ENCODE results near the gene PIK3C3. TPM values are rescaled to one million over a fixed set of nuclear protein-coding genes. Genes with fewer than 3 reads are reported as not detected.

The PIK3C3 gene
- total and polyA plus RNA-seq, 2 donors from 2014 or later, result 31.4 to 70.7 TPM

GRCh38 chr18:41965634-41966255, 10.7 kb downstream of the PIK3C3 start:
- H3K36me3 ChIP-seq (ENCODE audit: control insufficient read depth in 2 of 3, insufficient read depth in 3 of 3, low read length in 3 of 3), result peaks cover 5 to 10% (median 10%) of the 10 kb centered on the region in 3 donors
- FAIRE-seq, result no peak
- no peak for DNase-seq

GRCh38 chr18:41966943-41967342, 11.9 kb downstream of the PIK3C3 start:
- no peaks in the 10 kb centered on the region for H3K9me3 ChIP-seq (ENCODE audit: control insufficient read depth in 2 of 3, insufficient read depth in 1 of 3, low read length in 3 of 3)
- peaks cover 0 to 10% (median 3%) of the 10 kb centered on the region in 3 donors for H3K4me1 ChIP-seq (ENCODE audit: control insufficient read depth in 2 of 3, insufficient read depth in 2 of 3, low read depth in 1 of 3, low read length in 3 of 3)
- no peak for TF ChIP-seq CTCF (IDR thresholded peaks at IDR 0.05; ENCODE audit: borderline replicate concordance, extremely low read depth, insufficient read depth)
- no peaks in the 10 kb centered on the region for H3K27me3 ChIP-seq (ENCODE audit: control insufficient read depth, insufficient read depth, low read length)
- no peak overlapping the region for H3K9ac ChIP-seq (ENCODE audit: low read length in 3 of 3)
- DNase-seq (no peak), FAIRE-seq (no peak)
- peaks cover 5 to 10% (median 10%) of the 10 kb centered on the region in 3 donors for H3K36me3 ChIP-seq (ENCODE audit: control insufficient read depth in 2 of 3, insufficient read depth in 3 of 3, low read length in 3 of 3)
- no peak overlapping the region for H3K4me3 ChIP-seq (ENCODE audit: low read length in 3 of 3)
- intact Hi-C loops (cut with DNase I), result no loop called here
- H3K27ac ChIP-seq (ENCODE audit: low read depth in 2 of 2, low read length in 2 of 2), result no peak overlapping the region

More at GRCh38 chr18:41965634-41966255, 10.7 kb downstream of the PIK3C3 start:
- Histone ChIP-seq H3K9ac (ENCODE audit: low read length in 3 of 3) (no peak overlapping the region), H3K4me1 (ENCODE audit: control insufficient read depth in 2 of 3, insufficient read depth in 2 of 3, low read depth in 1 of 3, low read length in 3 of 3) (peaks cover 0 to 7% (median 3%) of the 10 kb centered on the region in 3 donors), H3K4me3 (ENCODE audit: low read length in 3 of 3) (no peak overlapping the region), H3K27ac (ENCODE audit: low read depth in 2 of 2, low read length in 2 of 2) (no peak overlapping the region), H3K27me3 (ENCODE audit: control insufficient read depth, insufficient read depth, low read length) (no peaks in the 10 kb centered on the region), H3K9me3 (ENCODE audit: control insufficient read depth in 2 of 3, insufficient read depth in 1 of 3, low read length in 3 of 3) (no peaks in the 10 kb centered on the region)
- intact Hi-C loops (cut with DNase I), result no loop called here
- TF ChIP-seq CTCF (IDR thresholded peaks at IDR 0.05; ENCODE audit: borderline replicate concordance, extremely low read depth, insufficient read depth), result no peak

GRCh38 chr18:41967680-41968079, 12.6 kb downstream of the PIK3C3 start:
- no peaks in the 10 kb centered on the region for H3K27me3 ChIP-seq (ENCODE audit: control insufficient read depth, insufficient read depth, low read length)
- H3K4me1 ChIP-seq (ENCODE audit: control insufficient read depth in 2 of 3, insufficient read depth in 2 of 3, low read depth in 1 of 3, low read length in 3 of 3), result peaks cover 3 to 17% (median 6%) of the 10 kb centered on the region in 3 donors
- no peak overlapping the region for H3K4me3 ChIP-seq (ENCODE audit: low read length in 3 of 3)
- peaks cover 2 to 7% (median 7%) of the 10 kb centered on the region in 3 donors for H3K36me3 ChIP-seq (ENCODE audit: control insufficient read depth in 2 of 3, insufficient read depth in 3 of 3, low read length in 3 of 3)
- H3K9me3 ChIP-seq (ENCODE audit: control insufficient read depth in 2 of 3, insufficient read depth in 1 of 3, low read length in 3 of 3), result no peaks in the 10 kb centered on the region
- no peak for FAIRE-seq
- intact Hi-C loops (cut with DNase I), result no loop called here
- H3K27ac ChIP-seq (ENCODE audit: low read depth in 2 of 2, low read length in 2 of 2), result no peak overlapping the region
- no peak for DNase-seq
- H3K9ac ChIP-seq (ENCODE audit: low read length in 3 of 3), result no peak overlapping the region
- no peak for TF ChIP-seq CTCF (IDR thresholded peaks at IDR 0.05; ENCODE audit: borderline replicate concordance, extremely low read depth, insufficient read depth)
